NOMO-1 treated with DMSO at 0.1 percent for 48 hours (cell line): ENCODE measurements around the gene ZFR.
A peak's percentile ranks its signal among the peaks of the same experiment; 100 is the strongest.
"Not testable (repeated sequence)": the region's sequence is repeated elsewhere in the genome, so short reads cannot be mapped to it uniquely, and the experiment has no call there.

Experiments used
- DNase-seq: peaks from one replicate; lab custom pipeline; 2025; ENCODE audit not compliant: unreplicated experiment; lab: John Stamatoyannopoulos, UW

ZFR gene

GRCh38 chr5:32325062-32325461 is 119.5 kb downstream of the ZFR start:
- no peak for DNase-seq

GRCh38 chr5:32323741-32324140 is 120.8 kb downstream of the ZFR start:
- no peak for DNase-seq

GRCh38 chr5:32322882-32323281 is 121.7 kb downstream of the ZFR start:
- no peak for DNase-seq

- peak; percentile 80 for DNase-seq
Measured at GRCh38 chr5:32321787-32322186, 122.8 kb downstream of the ZFR start.

- no peak for DNase-seq
Measured at GRCh38 chr5:32320576-32320975, 124.0 kb downstream of the ZFR start.

- no peak for DNase-seq
Measured at GRCh38 chr5:32319926-32320543, 124.5 kb downstream of the ZFR start.

- no peak for DNase-seq
Measured at GRCh38 chr5:32319392-32319791, 125.1 kb downstream of the ZFR start.

- DNase-seq: no peak
Measured at GRCh38 chr5:32317041-32317440, 127.5 kb downstream of the ZFR start.

GRCh38 chr5:32315221-32316014 is 129.1 kb downstream of the ZFR start:
- DNase-seq: no peak

GRCh38 chr5:32314658-32315057 is 129.9 kb downstream of the ZFR start:
- no peak for DNase-seq

GRCh38 chr5:32314152-32314488 is 130.4 kb downstream of the ZFR start:
- not testable (repeated sequence) for DNase-seq

- DNase-seq: peak; percentile 100
Measured at GRCh38 chr5:32312595-32313332, 131.8 kb downstream of the ZFR start, which contains the start of gene MTMR12. Gene MTMR12 (minus strand): TSS chr5:32312939. CDS start chr5:32312838, 101 bp downstream.

- peak; percentile 50 for DNase-seq
Measured at GRCh38 chr5:32312197-32312594, 132.3 kb downstream of the ZFR start.

- DNase-seq: peak; percentile 48
Measured at GRCh38 chr5:32311404-32312196, 132.9 kb downstream of the ZFR start.

- peak; percentile 92 for DNase-seq
Measured at GRCh38 chr5:32309761-32310160, 134.8 kb downstream of the ZFR start.

- peak; percentile 48 for DNase-seq
Measured at GRCh38 chr5:32308946-32309345, 135.6 kb downstream of the ZFR start.

- DNase-seq: no peak
Measured at GRCh38 chr5:32307769-32308194, 136.8 kb downstream of the ZFR start.

- peak; percentile 64 for DNase-seq
Measured at GRCh38 chr5:32304622-32305021, 139.9 kb downstream of the ZFR start.
